Measurements from ENCODE around the gene PIK3R1. TPM values are rescaled to one million over a fixed set of nuclear protein-coding genes. Genes with fewer than 3 reads are reported as not detected.
A peak's percentile ranks its signal among the peaks of the same experiment; 100 is the strongest.

The PIK3R1 gene
- total RNA-seq, 4 donors from 2014 or later: 69.3 to 113 (median 87.5) TPM

- H3K4me3 ChIP-seq: no peak overlapping the region
- TF ChIP-seq POLR2A (IDR thresholded peaks at IDR 0.05): no peak
- no peak for TF ChIP-seq CTCF (IDR thresholded peaks at IDR 0.05)
- H3K27me3 ChIP-seq: no peaks in the 10 kb centered on the region
- H3K36me3 ChIP-seq: peaks cover 0 to 26% (median 0%) of the 10 kb centered on the region in 3 donors
- H3K4me1 ChIP-seq: peaks cover 0 to 96% (median 12%) of the 10 kb centered on the region in 4 donors
- no peaks in the 10 kb centered on the region for H3K9me3 ChIP-seq
- no peak for DNase-seq
- peak overlapping the region in 3 of 4 donors; percentile 15 to 84 (median 80) for H3K27ac ChIP-seq
Observed at GRCh38 chr5:68226546-68227073, 11.1 kb downstream of the PIK3R1 start.

- Histone ChIP-seq H3K4me3 (no peak overlapping the region), H3K27ac (no peak overlapping the region), H3K9me3 (no peaks in the 10 kb centered on the region), H3K36me3 (peaks cover 0 to 26% (median 0%) of the 10 kb centered on the region in 3 donors), H3K27me3 (no peaks in the 10 kb centered on the region), H3K4me1 (peaks cover 0 to 96% (median 14%) of the 10 kb centered on the region in 4 donors)
- TF ChIP-seq POLR2A (IDR thresholded peaks at IDR 0.05) (no peak), CTCF (IDR thresholded peaks at IDR 0.05) (no peak)
- DNase-seq: no peak
Observed at GRCh38 chr5:68227532-68228160, 12.1 kb downstream of the PIK3R1 start.

- Histone ChIP-seq H3K4me1 (peaks cover 0 to 86% (median 10%) of the 10 kb centered on the region in 4 donors), H3K27me3 (no peaks in the 10 kb centered on the region), H3K9me3 (no peaks in the 10 kb centered on the region), H3K36me3 (peaks cover 0 to 26% (median 0%) of the 10 kb centered on the region in 3 donors), H3K4me3 (no peak overlapping the region), H3K27ac (no peak overlapping the region)
- TF ChIP-seq CTCF (IDR thresholded peaks at IDR 0.05) (no peak), POLR2A (IDR thresholded peaks at IDR 0.05) (no peak)
- no peak for DNase-seq
Observed at GRCh38 chr5:68229416-68229815, 13.9 kb downstream of the PIK3R1 start.

GRCh38 chr5:68230285-68230684, 14.7 kb downstream of the PIK3R1 start:
- no peak for DNase-seq
- Histone ChIP-seq H3K4me1 (peaks cover 0 to 80% (median 8%) of the 10 kb centered on the region in 4 donors), H3K4me3 (no peak overlapping the region), H3K9me3 (no peaks in the 10 kb centered on the region), H3K27me3 (no peaks in the 10 kb centered on the region), H3K27ac (no peak overlapping the region), H3K36me3 (peaks cover 0 to 26% (median 0%) of the 10 kb centered on the region in 3 donors)
- no peak for TF ChIP-seq CTCF (IDR thresholded peaks at IDR 0.05)
- no peak for TF ChIP-seq POLR2A (IDR thresholded peaks at IDR 0.05)

- no peak for DNase-seq
- H3K27me3 ChIP-seq: no peaks in the 10 kb centered on the region
- TF ChIP-seq CTCF (IDR thresholded peaks at IDR 0.05) (no peak), POLR2A (IDR thresholded peaks at IDR 0.05) (no peak)
- no peaks in the 10 kb centered on the region for H3K9me3 ChIP-seq
- peaks cover 0 to 21% (median 0%) of the 10 kb centered on the region in 3 donors for H3K36me3 ChIP-seq
- no peak overlapping the region for H3K4me3 ChIP-seq
- H3K4me1 ChIP-seq: peaks cover 0 to 70% (median 6%) of the 10 kb centered on the region in 4 donors
- H3K27ac ChIP-seq: no peak overlapping the region
Observed at GRCh38 chr5:68231414-68232076, 16.0 kb downstream of the PIK3R1 start.

Data from Peyer's patch (tissue), 4 donors.